Nephron progenitor cell (in vitro differentiated cells): Measurements from ENCODE around the gene FRS3.

Source experiments
- DNase-seq: peaks from one replicate; pipeline ENCODE4 v3.0.0; 2021
- H3K27ac Mint-ChIP-seq: 2 replicates; pipeline ENCODE4 v1.8.0; 2021; ENCODE audit warnings: mild to moderate bottlenecking, moderate library complexity, mixed read lengths
- H3K27me3 Mint-ChIP-seq: 2 replicates; pipeline ENCODE4 v1.8.0; 2021; ENCODE audit warnings: mild to moderate bottlenecking, low read depth, mixed read lengths; ENCODE audit not compliant: poor library complexity
- H3K36me3 Mint-ChIP-seq: 2 replicates; pipeline ENCODE4 v1.8.0; 2021; ENCODE audit warnings: low read depth, mixed read lengths
- H3K4me1 Mint-ChIP-seq: 2 replicates; pipeline ENCODE4 v1.8.0; 2021; ENCODE audit warnings: mixed read lengths
- H3K4me3 Mint-ChIP-seq: 2 replicates; pipeline ENCODE4 v1.8.0; 2021; ENCODE audit warnings: mild to moderate bottlenecking, moderate library complexity, mixed read lengths
- H3K9me3 Mint-ChIP-seq: 2 replicates; pipeline ENCODE4 v1.8.0; 2021; ENCODE audit warnings: mild to moderate bottlenecking, moderate library complexity, mixed read lengths
- TF ChIP-seq, protein P1 (sequence below): fragments of 200-600 bp; sonication (generic); IDR thresholded peaks from 2 replicates; pipeline ENCODE4 v1.5.0; 2021; ENCODE audit warnings: antibody characterized with exemption

FRS3 gene

DNA sequence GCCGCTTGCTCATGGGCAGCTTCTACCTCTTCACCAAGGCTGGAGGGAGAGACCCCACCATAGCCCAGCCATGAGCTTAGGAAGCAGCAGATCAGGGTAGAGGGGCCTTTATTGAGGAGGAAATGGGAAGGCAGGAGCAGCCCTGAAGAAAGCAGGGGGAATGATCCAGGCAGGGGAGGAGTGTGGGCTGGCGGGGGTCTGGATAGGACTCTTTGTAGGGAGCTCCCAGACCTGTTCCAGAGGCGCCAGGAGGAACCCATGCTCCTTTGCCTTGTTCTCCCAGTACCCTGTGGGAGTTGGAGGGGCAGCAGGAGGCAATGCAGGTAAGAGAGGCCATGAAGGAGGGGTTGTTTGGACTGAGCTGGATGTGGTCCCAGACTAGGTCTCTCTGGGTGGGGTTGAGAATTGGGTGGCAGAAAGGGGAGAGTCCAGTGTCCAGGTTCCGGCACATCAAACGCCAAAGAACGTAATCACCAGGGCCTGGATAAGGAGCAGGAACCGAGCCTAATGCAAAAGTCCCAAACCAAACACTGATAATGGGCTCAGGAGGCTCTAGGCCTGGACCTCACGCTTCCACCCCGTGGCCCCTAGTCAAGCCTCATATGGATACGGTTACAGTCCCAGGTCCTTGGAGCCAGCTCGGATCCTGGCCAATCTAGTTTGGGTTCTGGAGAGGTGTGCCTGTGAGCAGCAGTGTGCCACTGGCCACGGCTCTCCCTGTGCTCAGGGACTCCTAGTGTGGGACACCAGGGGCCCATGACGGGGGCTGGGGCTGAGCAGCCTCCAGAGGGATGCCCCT, 20.4 kb downstream of the FRS3 start:
- Mint-ChIP-seq H3K4me3 (no peak overlapping the region), H3K27ac (peak overlapping the region; percentile 72), H3K27me3 (peaks cover 18% of the 10 kb centered on the region), H3K9me3 (no peaks in the 10 kb centered on the region), H3K4me1 (peaks cover 14% of the 10 kb centered on the region), H3K36me3 (no peaks in the 10 kb centered on the region)
- TF ChIP-seq, protein P1, sequence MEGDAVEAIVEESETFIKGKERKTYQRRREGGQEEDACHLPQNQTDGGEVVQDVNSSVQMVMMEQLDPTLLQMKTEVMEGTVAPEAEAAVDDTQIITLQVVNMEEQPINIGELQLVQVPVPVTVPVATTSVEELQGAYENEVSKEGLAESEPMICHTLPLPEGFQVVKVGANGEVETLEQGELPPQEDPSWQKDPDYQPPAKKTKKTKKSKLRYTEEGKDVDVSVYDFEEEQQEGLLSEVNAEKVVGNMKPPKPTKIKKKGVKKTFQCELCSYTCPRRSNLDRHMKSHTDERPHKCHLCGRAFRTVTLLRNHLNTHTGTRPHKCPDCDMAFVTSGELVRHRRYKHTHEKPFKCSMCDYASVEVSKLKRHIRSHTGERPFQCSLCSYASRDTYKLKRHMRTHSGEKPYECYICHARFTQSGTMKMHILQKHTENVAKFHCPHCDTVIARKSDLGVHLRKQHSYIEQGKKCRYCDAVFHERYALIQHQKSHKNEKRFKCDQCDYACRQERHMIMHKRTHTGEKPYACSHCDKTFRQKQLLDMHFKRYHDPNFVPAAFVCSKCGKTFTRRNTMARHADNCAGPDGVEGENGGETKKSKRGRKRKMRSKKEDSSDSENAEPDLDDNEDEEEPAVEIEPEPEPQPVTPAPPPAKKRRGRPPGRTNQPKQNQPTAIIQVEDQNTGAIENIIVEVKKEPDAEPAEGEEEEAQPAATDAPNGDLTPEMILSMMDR = no peak
- DNase-seq = no peak

DNA sequence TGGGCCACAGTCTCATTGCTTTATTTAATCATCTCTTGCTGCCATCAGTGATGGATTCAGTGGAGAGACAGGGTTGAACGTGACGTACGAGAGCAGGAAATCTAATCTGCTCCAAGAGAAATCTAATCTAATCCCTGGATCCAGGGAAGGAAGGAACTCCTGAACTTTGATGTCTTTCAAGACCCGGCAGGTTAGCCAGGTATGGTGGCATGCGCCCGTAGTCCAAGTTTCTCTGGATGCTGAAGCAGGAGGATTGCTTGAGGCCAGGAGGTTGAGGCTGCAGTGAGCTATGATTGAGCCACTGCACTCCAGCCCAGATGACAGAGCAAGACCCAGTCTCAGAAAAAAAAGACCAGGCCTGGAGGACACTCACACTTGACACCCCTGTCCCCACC, 21.1 kb downstream of the FRS3 start:
- no peaks in the 10 kb centered on the region for H3K36me3 Mint-ChIP-seq
- H3K9me3 Mint-ChIP-seq = no peaks in the 10 kb centered on the region
- H3K27ac Mint-ChIP-seq = peak overlapping the region; percentile 72
- DNase-seq = no peak
- peaks cover 14% of the 10 kb centered on the region for H3K27me3 Mint-ChIP-seq
- no peak overlapping the region for H3K4me3 Mint-ChIP-seq
- TF ChIP-seq, protein P1 = no peak
- peaks cover 9% of the 10 kb centered on the region for H3K4me1 Mint-ChIP-seq

DNA sequence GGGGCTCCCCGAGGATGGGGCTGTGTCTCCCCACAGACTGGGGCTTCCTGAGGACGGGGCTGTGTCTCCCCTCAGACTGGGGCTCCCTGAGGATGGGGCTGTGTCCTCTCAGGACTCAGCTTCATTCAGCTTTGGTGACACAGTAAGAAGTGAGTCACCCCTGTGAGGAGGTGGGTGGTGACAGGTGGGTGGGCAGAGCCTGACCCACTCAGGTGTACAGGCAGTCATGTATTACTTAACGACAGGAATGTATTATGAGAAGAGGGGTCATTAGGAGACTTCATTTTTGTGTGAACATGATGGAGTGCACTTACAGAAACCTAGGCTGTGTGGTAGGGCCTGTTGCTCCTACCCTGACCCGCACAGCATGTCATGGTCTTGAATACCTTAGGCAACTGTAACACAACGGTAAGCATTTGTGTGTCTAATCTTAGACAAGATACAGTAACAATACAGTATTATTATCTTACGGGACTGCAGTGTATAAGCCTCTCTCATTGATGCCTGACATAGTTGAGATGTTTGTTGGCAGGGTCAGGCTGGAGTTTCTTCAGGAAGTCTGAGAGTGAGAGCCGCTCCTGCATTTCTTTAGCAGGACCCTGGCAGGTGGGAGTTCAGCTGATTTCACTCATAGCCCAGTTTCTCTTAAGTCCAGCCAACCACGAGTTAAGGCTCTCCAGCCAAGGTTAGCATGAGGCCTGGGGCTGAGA, 21.6 kb downstream of the FRS3 start:
- Mint-ChIP-seq H3K9me3 (no peaks in the 10 kb centered on the region), H3K27me3 (peaks cover 13% of the 10 kb centered on the region), H3K4me1 (peaks cover 9% of the 10 kb centered on the region), H3K4me3 (no peak overlapping the region), H3K27ac (peak overlapping the region; percentile 59), H3K36me3 (no peaks in the 10 kb centered on the region)
- TF ChIP-seq, protein P1 = no peak
- DNase-seq = no peak

DNA sequence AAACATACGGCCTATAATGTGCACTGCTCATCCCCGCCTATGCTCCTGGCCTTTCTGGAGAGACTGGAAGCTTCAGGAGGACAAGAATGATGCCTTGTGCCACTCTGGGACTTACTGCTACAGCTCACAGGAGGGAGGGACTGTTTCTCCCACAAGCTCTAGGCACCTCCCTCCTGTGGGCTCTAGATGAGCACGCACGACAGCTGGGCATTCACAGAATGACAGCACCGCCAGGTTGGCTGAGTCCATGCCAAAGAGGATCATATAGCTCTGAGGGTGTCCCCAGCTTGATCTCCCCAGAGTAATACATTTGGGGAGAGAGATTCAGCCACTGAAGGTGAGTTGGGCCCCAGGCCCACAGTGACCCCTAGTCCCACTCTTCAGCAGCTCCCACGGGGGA, 22.4 kb downstream of the FRS3 start:
- Mint-ChIP-seq H3K9me3 (no peaks in the 10 kb centered on the region), H3K4me1 (peaks cover 9% of the 10 kb centered on the region), H3K36me3 (no peaks in the 10 kb centered on the region), H3K27ac (no peak overlapping the region), H3K27me3 (peaks cover 11% of the 10 kb centered on the region), H3K4me3 (no peak overlapping the region)
- TF ChIP-seq, protein P1 = no peak
- no peak for DNase-seq

DNA sequence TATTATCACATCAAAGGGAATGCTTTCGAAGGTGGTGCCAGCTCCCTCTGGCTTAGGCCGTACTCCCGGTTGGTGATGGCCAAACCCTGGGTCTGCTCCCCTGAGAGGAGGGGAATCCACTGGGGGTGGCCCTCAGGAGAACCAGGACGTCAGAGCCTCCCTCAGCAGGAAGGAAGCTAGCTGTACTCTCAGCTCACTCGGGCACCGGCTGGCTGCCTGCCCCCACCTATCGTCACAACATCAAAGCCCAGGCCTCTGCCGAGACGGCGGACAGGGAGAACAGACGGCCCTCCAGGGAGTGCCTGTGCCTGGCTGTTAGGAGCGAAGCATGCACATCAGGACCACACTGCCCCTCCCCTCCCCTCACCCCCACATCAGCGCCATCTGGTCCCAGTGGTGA, 23.3 kb downstream of the FRS3 start:
- TF ChIP-seq, protein P1 = no peak
- H3K27me3 Mint-ChIP-seq = peaks cover 11% of the 10 kb centered on the region
- no peak overlapping the region for H3K4me3 Mint-ChIP-seq
- peaks cover 9% of the 10 kb centered on the region for H3K4me1 Mint-ChIP-seq
- H3K36me3 Mint-ChIP-seq = no peaks in the 10 kb centered on the region
- H3K9me3 Mint-ChIP-seq = no peaks in the 10 kb centered on the region
- no peak overlapping the region for H3K27ac Mint-ChIP-seq
- no peak for DNase-seq
